H1 (cell line): ENCODE data around the gene NR1H2. TPM values are rescaled to one million over a fixed set of nuclear protein-coding genes. Genes with fewer than 3 reads are reported as not detected.
A peak's percentile ranks its signal among the peaks of the same experiment; 100 is the strongest.

Experiments
- ASH2L ChIP-seq: fragments of 200-600, 300-600 bp; sonication (generic); IDR thresholded peaks from one replicate; pipeline ENCODE4 v1.7.1; 2017; ENCODE audit warnings: low read length
- BACH1 ChIP-seq: IDR thresholded peaks from 2 replicates; pipeline ENCODE4 v1.6.1; 2012; ENCODE audit warnings: low read length, improper control_type of control experiment
- CHD2 ChIP-seq: IDR thresholded peaks from 2 replicates; pipeline ENCODE4 v1.6.1; 2012; ENCODE audit warnings: low read length, improper control_type of control experiment
- HDAC6 ChIP-seq: IDR thresholded peaks from one replicate; pipeline ENCODE4 v1.7.1; 2012; ENCODE audit warnings: low read depth, mild to moderate bottlenecking, inconsistent platforms, low read length, moderate library complexity
- JUND ChIP-seq: IDR thresholded peaks from 2 replicates; pipeline ENCODE4 v1.6.1; 2011; ENCODE audit warnings: mild to moderate bottlenecking, improper control_type of control experiment, low read length
- MAFK ChIP-seq: IDR thresholded peaks from 2 replicates; pipeline ENCODE4 v1.6.1; 2012; ENCODE audit warnings: low read depth, mild to moderate bottlenecking, improper control_type of control experiment, low read length
- POU5F1 ChIP-seq: IDR thresholded peaks from 2 replicates; pipeline ENCODE4 v1.6.1; 2011; ENCODE audit warnings: low read depth, mild to moderate bottlenecking, low read length, moderate library complexity
- RBBP5 ChIP-seq: IDR thresholded peaks from 2 replicates; pipeline ENCODE4 v1.7.1; 2012; ENCODE audit warnings: low read depth, mild to moderate bottlenecking, inconsistent platforms, low read length, moderate library complexity, borderline replicate concordance
- SRF ChIP-seq: IDR thresholded peaks from 2 replicates; pipeline ENCODE4 v1.6.1; 2011; ENCODE audit warnings: mild to moderate bottlenecking, low read depth, low read length, moderate library complexity
- TAF1 ChIP-seq: IDR thresholded peaks from 2 replicates; pipeline ENCODE4 v1.6.1; 2011; ENCODE audit warnings: mild to moderate bottlenecking, low read depth, low read length
- polyA plus RNA-seq, 7 experiments: library from polyadenylated mRNA; depleted of rRNA in 3 of 7; stranded (reverse) in 5 of 7; unstranded in 2 of 7; fragments of >200 nt in 5 of 7; fragments of 200-250 nt in 2 of 7; gene quantifications; 1 replicate in 5 of 7; 2 replicates in 1 of 7; 4 replicates in 1 of 7; pipeline versions ENCODE4 v1.2.1 to v1.2.3, GENCODE V29; 2011 to 2013; ENCODE audit warnings: missing spikeins in 2 of 7, mixed read lengths in 2 of 7
- total RNA-seq: library from RNA; stranded (reverse); fragmentation: NEBNext Ultra II Directional; extraction: Animal tissue kit (Norgen Biotek cat#: 25700); gene quantifications from 2 replicates; pipeline ENCODE4 v1.2.1, GENCODE V29; 2021
- TF ChIP-seq, protein P1 (sequence below): IDR thresholded peaks from 2 replicates; pipeline ENCODE4 v1.6.1; 2012; ENCODE audit warnings: inconsistent platforms

NR1H2 gene
- total and polyA plus RNA-seq, 2 of the 8 experiments (the other 6 are each of a cell fraction or from before 2014, with no cell fraction given), result 40.3 to 47.5 TPM

GRCh38 chr19:50431343-50432220, 55.3 kb downstream of the NR1H2 start (continued):
- TF ChIP-seq ASH2L, result peak; percentile 24
- TF ChIP-seq HDAC6, result no peak
- TF ChIP-seq SRF, result no peak
- no peak for TF ChIP-seq MAFK
- TF ChIP-seq, protein P1, sequence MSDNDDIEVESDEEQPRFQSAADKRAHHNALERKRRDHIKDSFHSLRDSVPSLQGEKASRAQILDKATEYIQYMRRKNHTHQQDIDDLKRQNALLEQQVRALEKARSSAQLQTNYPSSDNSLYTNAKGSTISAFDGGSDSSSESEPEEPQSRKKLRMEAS, result peak; percentile 64
- 0 out of 2 replicates have a peak, but pooled peaks have one; percentile 10 for TF ChIP-seq RBBP5
- TF ChIP-seq BACH1, result no peak
- TF ChIP-seq JUND, result no peak
- no peak for TF ChIP-seq TAF1
- no peak for TF ChIP-seq POU5F1
- TF ChIP-seq CHD2, result peak; percentile 84
